GM19043 (cell line): ENCODE measurements around the gene TMEM175.

Source experiments
- ATAC-seq: cut with Tn5 transposase; IDR thresholded peaks from one replicate; pipeline ENCODE4 v1.9.1; 2021; ENCODE audit warnings: low read depth; ENCODE audit not compliant: unreplicated experiment

The TMEM175 gene, protein sequence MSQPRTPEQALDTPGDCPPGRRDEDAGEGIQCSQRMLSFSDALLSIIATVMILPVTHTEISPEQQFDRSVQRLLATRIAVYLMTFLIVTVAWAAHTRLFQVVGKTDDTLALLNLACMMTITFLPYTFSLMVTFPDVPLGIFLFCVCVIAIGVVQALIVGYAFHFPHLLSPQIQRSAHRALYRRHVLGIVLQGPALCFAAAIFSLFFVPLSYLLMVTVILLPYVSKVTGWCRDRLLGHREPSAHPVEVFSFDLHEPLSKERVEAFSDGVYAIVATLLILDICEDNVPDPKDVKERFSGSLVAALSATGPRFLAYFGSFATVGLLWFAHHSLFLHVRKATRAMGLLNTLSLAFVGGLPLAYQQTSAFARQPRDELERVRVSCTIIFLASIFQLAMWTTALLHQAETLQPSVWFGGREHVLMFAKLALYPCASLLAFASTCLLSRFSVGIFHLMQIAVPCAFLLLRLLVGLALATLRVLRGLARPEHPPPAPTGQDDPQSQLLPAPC

GRCh38 chr4:931960-932712, at the start of gene TMEM175, which contains the start of gene GAK:
Gene TMEM175, plus strand, starts transcription at chr4:932460. Its CDS starts 15,280 bp downstream, at chr4:947740.
Gene GAK, minus strand, starts transcription at chr4:932316. Its CDS starts 129 bp downstream, at chr4:932187.
- ATAC-seq = peak; percentile 85

GRCh38 chr4:882646-883045, 49.6 kb upstream of the TMEM175 start:
- ATAC-seq = no peak

DNA sequence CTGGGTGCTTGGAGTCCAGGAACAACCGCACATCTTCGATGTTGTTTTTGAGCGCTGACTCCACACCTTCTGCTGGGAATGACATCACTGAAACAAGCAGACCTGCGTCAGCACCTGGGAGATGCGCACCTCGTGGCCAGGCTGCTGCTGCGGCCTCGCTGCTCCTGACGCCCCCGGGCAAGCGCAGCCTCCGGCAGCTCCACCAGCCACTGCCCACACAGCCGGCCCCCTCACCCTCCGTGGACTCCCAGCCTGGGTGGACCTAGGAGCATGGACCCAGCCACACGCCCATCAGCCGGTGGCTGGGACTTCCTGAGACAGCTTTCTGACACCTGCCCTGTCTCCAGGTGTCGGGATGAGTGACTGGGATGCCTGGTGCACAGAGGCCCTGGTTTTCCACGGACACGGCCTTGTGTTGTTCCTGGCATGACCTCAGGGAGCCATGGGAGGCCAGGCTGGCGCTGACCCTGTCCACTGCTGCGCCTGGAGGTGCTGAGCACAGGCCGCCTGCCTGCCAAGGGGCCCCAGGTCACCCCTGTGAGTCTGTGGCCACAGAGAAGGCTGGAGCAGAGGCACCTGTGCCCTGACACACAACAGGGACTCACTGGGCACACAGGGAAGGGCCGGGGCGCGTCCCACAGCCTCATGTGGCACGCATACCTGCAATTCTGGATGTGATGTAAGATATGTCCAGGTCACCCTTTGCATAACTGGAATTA, 48.7 kb upstream of the TMEM175 start:
- no peak for ATAC-seq

- ATAC-seq = no peak
Observed at GRCh38 chr4:884259-884658, 48.0 kb upstream of the TMEM175 start.

GRCh38 chr4:884896-885295, 47.4 kb upstream of the TMEM175 start:
- no peak for ATAC-seq

- no peak for ATAC-seq
Observed at GRCh38 chr4:885353-885752, 46.9 kb upstream of the TMEM175 start.

DNA sequence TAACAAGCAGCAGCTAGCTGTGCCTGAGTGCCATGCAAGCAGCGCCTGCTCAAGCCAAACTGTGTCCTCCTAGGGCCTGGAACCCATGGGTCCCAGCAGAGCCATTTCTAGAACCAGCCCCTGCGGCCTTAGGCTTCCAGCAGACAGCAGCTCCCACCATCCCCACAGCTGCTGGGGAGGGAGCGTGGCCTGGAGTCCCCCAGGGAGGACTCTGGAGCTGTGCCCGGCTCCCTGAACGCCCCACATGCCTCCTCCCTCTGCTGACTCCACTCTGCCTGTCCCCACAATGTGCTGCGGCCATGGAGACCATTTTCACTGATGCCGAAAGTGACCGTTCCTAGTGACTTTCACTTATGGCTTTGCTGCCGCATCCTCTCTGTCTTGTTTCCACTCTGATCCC, 46.0 kb upstream of the TMEM175 start:
- no peak for ATAC-seq

DNA sequence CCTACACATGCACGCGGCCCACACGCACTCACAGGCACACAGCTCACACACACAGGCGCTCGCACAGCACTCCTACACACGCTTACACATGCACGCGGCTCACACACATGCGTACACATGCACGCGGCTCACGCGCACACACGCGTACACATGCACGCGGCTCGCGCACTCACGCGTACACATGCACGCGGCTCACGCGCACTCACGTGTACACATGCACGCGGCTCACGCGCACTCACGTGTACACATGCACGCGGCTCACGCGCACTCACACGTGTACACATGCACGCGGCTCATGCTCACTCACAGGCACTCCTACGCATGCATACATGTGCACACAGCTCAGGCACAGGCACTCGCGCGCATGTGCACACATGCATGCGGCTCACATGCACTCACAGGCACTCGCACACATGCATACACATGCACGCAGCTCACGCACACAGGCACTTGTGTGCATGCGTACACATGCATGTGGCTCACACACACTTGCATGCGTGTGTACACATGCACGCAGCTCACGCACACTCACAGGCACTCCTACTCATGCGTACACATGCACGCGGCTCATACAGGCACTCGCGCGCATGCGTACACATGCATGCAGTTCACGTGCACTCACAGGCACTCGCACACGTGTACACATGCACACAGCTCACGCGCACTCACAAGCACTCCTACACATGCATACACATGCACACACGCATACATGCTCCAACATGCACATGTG, 45.1 kb upstream of the TMEM175 start:
- ATAC-seq = no peak

- no peak for ATAC-seq
Observed at GRCh38 chr4:888029-888428, 44.2 kb upstream of the TMEM175 start.

- no peak for ATAC-seq
Observed at GRCh38 chr4:889516-889915, 42.7 kb upstream of the TMEM175 start.

GRCh38 chr4:890036-890695, 42.1 kb upstream of the TMEM175 start:
- no peak for ATAC-seq

GRCh38 chr4:891747-892146, 40.5 kb upstream of the TMEM175 start:
- ATAC-seq = no peak

DNA sequence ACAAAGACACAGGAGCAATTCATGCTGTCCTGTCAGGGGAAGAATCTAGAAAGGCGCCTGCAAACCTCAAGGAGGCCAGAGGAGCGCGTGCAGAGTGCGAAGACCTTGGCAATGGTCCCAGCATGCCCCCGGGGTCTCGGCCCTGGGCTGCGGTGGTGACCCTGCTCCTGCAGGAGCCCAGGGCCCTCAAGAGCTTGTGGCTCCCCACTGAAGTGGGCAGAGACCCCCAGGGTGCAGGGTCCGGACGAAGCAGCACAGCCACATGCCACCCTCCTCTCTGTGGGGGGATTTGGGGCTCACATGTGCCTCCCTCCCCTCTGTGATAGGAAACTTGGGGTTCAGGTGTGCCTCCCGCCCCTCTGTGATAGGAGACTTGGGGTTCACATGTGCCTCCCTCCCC, 39.5 kb upstream of the TMEM175 start:
- ATAC-seq = no peak

GRCh38 chr4:893276-893994, 38.8 kb upstream of the TMEM175 start:
- ATAC-seq = no peak

GRCh38 chr4:893995-894705, 38.1 kb upstream of the TMEM175 start:
- no peak for ATAC-seq

DNA sequence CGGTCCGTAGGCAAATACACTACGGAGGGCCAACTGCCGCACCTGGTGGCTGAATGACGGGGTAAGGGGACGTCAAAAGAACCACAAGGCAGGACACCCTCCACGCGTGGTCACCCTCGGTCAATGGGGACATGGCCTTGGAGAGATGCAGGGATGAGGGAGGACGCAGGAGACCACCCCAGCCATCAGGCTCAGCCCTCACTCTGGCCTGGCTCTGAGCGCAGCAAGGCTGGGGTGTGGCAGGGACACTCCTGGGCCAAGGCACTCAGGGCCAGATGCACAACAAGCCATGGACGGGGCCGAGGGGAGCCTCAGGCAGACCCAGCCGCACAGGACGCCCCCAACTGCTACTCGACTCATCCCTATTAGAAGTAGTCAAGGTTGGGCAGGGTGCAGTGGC, 36.7 kb upstream of the TMEM175 start:
- ATAC-seq = no peak

DNA sequence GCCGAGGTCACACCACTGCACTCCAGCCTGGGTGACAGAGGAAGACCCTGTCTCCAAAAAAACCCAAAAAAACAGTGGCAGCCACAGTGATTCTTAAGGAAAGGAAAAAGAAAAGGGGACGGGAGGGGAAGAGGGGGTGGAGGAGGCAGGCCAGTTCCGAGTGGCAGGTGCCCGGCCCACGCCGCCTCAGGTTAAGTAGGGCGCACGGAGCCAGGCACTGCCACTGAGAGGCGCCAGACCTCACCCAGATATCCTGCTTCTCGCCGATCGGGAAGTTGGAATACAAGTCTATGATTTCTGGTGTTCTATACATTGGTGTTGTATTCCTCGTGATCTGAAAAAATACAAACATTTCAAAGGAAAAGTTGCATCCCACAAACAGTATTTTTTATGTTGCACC, 36.0 kb upstream of the TMEM175 start:
- ATAC-seq = no peak

- ATAC-seq = no peak
Observed at GRCh38 chr4:896630-897029, 35.6 kb upstream of the TMEM175 start.

GRCh38 chr4:898123-898522, 34.1 kb upstream of the TMEM175 start:
- ATAC-seq = no peak
